HG03135 (cell line): ENCODE measurements around the gene XPO6.
"Not testable (repeated sequence)": the region's sequence is repeated elsewhere in the genome, so short reads cannot be mapped to it uniquely, and the experiment has no call there.

ENCODE experiments used
- ATAC-seq: cut with Tn5 transposase; IDR thresholded peaks from one replicate; pipeline ENCODE4 v1.9.1; 2021; ENCODE audit warnings: mild to moderate bottlenecking, moderate library complexity; ENCODE audit not compliant: unreplicated experiment

The XPO6 gene

DNA sequence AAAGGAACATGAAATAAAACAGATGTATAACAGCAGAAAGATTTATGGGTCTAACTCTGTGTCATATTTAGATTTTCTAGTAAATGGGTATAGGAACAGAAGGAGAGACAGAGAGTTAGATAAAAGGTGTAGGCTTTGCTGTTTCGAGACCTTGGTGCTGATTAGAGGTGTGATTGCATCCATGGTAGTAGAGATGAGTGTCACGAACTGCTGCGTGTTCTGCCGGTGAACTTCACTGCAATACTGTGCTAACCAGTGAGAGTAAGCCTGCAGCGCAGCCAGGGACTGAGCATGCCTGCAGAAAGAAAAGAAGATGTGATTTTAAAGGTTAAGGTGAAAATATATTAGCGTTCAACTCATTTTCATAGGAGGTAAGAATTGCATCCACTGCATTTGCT lies 94.6 kb downstream of the XPO6 start:
- no peak for ATAC-seq

DNA sequence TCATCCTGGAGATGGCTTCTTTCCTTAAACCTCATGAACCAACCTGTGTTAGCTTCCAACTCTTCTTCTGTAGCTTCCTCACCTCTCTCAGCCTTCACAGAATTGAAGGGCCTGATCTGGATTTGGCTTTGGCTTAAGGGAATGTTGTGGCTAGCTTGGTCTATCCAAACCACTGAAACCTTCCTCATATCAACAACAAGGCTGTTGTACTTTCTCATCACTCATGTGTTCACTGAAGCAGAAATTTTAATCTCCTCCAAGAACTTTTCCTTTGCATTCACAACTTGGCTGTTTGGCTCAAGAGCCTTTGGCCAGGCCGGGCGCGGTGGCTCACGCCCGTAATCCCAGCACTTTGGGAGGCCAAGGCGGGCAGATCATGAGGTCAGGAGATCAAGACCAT lies 95.9 kb downstream of the XPO6 start:
- not testable (repeated sequence) for ATAC-seq

DNA sequence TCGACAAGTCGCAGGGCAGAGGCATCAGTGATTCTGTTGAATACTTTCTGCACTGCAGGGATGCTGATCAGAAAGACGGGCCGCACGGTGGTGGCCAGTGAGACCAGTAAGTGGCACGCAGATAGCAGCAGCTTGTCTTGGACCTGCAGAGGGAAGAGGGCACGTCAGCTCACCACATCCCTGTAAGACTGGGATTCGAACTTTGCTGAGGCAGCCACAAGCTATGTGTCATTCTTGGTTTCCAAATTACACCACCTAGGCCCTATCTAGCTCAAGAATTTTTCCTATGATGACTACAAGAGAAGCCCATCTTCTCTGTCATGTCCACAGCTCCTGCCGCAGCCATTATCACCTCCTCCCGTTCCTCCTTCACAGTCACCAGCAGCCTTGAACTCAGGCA lies 98.9 kb downstream of the XPO6 start:
- no peak for ATAC-seq

DNA sequence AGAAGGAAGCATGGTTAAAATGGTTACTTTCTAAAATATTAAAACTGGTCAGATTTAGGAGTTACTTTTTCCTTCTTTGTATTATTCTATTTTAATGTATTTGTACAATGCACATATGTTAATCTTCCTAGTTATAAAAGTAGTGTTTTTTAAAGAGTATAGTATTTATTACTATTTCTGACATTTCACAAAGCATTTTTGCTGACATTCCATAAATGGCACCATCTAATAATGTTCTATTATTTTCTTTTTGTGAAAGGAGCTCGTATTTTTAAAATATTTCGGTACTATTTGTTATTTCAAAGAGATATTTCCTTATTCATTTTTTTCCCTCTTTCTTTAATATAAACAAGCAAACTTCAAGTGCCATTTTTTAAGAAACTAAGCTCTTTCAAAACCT lies 100.8 kb downstream of the XPO6 start:
- ATAC-seq: no peak

DNA sequence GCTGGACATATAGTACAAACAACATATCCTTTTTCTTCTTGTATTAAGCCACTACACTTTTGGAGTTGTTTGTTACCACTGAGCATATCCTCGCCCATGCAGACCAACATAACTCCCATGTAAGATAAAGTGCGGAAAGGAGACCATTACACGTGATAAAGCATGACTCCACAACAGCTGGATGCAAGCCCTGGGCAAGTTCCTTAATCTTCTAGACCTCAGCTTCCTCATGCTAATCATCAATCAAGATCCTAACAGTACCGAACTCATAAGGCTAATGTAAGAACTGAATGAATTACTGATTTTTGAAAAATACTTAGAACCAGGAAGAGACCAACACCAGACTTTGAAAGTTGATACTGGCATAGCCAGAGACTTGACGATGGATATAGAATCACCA lies 101.3 kb downstream of the XPO6 start:
- no peak for ATAC-seq

DNA sequence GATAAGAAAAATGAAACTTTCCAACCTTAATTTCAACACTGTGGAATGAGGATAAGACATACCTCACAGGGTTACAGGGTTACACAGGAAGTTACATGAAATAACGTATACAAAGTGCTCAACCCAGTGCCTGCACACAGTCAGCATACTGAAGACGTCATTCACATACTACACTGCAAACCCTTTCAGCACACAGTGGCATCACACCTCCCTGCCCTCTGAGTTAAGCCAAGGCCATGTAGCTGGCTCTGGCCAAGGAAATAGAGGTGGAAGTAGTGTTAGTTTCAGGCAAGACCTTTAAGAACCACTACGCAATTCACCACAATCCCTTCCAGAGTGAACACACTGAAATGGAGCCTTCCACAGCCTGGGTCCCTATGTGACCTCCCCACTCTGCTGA lies 101.7 kb downstream of the XPO6 start:
- ATAC-seq: no peak

DNA sequence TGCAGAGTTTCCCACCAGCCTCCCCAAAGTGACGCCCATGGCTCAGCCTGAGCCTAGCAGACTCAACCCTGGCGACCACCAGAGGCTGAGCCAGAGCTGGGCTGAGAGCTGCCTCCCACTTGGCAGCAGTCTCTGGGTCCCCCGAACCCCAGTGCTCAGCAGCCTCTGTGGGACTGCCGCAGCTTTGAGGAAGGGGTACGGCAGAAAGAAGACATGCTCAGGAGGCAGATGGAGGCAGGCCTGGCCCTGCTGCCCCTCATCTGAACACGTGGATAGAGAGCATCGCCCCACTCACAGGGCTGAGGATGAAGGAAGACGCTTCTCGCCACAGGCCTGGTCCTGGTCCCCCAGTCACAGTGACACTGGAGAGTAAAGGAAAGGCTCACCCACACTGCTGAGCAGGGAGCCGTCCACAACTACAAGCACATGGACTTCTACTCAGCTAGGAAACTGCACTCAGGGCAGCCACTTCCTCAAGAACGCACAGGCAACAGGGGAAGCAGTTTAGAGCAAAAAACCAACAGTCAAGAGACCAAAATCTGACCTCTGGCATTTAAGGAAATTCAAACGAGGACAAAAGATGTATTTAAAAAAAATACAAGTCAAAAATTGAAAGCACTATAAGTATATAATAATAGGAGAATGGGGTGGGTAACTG lies 103.0 kb downstream of the XPO6 start:
- ATAC-seq: no peak

DNA sequence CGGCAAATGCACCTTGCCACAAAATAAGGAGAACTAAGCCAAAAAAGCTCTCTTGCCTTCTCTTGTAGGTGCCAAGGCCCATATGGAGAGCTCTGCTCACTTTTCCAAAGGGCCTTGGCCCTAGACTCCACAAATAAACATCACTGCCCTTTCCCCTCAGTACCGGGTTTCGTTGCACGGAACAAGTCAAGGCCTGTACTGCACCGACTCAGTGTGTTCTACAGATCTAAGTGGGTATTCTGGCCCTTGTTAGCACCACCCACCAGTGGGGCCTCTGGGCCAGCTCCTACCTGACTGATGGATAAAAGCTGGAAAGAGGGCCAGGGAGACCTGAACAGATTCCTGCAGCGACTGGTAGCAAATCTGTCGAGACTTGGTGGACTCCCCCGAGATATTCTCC lies 104.5 kb downstream of the XPO6 start:
- ATAC-seq: no peak

DNA sequence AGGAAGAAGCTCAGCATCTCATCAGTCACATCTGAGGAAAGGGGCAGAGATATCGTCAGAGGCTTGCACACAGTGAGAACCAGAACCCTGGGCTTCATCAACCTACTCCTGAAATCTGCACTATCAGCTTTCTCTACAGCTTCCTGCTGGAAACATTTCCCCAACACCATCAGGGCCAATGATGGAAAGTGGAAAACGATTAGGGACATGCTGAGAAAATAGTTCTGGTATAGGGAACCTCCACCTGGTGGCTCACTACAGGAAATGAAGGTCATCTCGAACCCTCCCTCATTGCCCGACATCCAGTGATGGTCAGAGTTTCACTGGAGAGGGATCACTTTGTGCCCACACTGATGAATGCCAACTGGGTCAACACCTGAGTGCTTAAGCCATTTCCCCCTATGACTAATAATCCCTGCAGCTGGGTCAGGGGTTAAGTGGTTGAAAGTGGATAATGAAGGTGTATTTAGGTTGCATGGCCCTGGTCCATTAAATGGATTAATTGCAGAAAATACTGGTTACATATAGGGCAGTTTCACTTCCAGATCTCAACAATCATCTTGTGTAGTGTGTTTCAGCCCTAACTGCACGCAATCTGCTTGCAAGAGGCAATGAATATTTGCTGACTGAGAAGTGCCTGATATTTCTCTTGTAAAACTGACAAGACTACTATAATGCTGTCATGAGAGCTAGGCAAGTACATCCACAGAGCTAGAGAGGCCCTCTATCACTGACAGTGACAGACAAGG lies 105.1 kb downstream of the XPO6 start:
- ATAC-seq: no peak

DNA sequence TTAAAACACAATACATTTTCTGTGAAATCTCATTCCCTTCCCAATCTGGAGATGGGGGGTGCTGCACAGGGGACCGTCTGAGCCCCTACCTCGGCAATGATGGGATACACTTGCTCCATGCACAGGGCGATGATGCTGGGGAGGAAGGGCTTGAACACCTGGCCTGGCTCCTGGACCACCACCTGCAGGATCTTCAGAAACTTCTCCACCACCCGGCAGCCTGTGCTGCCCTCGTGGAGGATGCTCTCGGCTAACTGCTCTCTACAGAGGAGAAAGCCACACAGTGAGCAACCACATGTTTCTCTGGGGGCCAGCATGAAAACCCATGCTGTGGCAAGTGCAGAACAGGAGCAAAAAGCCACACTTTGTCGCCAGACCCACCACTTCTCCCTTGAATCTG lies 105.8 kb downstream of the XPO6 start:
- ATAC-seq: no peak

DNA sequence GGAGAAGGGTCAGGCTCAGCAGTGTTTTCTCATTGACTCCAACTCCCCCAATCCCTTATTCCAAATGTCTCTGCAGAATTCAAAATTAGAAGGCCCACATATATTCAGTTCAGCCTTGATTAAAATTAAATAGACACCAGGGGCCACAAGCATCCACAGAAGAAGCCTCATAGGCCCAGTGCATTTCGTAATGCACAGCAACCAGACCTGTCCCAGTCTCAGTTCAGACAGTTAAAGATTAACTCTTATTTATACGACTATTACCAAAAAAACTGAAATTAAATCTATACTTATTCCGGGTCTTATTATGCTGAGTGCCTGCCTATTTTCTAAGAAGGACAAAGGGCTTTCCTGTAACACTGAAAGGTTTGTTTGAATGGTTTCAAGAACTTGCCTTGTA lies 106.5 kb downstream of the XPO6 start:
- no peak for ATAC-seq

DNA sequence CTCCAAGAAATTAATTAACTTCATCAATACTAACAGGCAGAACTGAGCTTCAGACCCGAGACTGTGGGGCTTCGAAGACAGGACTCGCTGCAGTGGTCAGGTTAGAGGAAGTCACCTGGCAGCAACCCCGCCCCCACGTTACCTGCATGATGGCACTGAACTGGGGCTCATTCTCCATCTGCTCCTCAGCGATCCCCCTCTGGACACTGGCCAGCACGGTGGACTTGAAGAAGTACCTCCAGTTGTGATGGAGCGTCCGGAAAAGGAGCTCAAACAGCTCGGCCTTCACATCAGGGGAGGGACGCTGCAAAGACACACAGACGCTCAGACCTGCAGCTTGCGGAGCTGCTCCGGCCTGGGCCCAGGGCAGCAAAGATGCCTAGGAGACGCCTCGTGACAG lies 107.4 kb downstream of the XPO6 start:
- ATAC-seq: no peak

DNA sequence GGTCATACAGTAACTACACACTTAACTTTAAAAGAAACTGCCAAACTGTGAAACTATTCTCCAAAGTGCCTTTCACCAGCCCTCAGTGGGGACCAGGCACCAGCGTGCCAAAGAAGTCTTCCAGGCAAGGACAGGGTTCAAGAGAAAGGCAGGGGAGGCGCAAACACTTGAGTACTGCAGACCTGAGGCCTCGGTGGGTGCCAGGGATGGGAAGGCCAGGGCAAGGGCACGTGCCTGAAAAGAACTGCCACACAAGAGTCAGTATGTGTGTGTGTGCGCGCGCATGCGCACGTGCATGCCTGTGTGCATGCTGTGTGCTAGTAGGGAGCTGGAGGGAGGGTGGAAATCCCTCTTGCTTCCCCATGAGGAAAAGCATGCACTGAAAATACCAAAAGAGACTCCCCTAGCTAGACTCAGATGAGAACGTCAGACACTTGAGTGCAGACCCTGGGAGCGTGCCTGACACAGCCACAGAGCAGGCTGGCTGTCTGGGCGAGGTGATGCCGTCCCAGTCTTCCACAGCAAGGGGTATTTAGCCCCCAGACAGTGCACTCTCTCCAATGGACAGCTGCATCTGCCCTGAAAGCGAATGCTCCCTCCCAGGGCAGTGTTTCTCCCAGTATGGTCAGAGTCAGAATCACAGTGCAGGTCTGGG lies 108.1 kb downstream of the XPO6 start:
- ATAC-seq: no peak

DNA sequence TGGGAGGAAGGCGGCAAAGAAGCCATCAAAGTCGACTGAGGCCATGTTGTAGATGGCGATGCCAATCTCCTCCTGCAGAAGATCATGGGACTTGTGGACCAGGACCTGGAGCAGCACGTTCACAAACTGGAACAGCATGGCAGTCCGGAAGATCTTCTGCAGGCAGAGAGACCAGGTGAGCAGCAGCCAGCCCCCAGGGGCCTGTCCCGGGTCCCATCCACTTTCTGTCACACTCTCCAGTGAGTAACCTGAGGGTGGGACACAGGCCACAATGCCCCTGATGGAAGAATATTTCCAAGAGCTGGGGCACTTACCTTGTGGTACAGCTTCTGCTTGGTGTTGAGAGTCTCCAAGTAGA lies 110.3 kb downstream of the XPO6 start:
- no peak for ATAC-seq

DNA sequence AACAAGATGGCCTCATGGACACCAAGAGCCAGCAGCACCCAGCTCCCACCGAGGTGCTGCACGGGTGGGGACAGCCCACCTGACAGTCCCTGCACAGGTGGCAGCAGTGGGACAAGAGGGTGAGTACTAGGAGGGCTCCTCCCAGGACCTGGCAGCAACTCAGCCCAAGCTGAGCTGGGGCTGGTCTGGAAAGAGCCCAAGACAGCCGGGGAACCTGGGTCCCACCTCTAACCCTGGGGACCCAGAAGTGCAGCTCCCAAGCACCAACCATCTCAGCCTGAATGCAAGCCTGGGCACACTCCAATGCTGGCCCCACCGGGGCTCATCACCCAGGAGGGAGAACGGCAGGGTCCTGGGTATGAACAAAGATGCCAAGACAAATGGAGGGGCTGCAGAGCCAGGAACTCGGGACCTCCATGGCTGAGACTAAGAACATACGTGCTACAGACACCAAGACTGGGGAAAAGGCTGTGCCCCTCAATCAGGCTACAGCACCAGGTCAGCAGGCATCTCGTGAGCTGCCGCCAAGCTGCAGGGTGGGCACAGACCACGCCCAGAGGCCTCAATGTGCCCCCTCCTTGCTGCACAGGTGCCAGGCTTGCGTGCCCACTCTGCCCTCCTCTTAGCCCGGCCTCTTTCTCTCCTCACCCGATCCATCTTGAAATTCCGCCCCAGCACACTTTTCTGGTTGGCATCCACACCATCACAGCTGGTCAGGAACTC lies 110.8 kb downstream of the XPO6 start:
- ATAC-seq: no peak

DNA sequence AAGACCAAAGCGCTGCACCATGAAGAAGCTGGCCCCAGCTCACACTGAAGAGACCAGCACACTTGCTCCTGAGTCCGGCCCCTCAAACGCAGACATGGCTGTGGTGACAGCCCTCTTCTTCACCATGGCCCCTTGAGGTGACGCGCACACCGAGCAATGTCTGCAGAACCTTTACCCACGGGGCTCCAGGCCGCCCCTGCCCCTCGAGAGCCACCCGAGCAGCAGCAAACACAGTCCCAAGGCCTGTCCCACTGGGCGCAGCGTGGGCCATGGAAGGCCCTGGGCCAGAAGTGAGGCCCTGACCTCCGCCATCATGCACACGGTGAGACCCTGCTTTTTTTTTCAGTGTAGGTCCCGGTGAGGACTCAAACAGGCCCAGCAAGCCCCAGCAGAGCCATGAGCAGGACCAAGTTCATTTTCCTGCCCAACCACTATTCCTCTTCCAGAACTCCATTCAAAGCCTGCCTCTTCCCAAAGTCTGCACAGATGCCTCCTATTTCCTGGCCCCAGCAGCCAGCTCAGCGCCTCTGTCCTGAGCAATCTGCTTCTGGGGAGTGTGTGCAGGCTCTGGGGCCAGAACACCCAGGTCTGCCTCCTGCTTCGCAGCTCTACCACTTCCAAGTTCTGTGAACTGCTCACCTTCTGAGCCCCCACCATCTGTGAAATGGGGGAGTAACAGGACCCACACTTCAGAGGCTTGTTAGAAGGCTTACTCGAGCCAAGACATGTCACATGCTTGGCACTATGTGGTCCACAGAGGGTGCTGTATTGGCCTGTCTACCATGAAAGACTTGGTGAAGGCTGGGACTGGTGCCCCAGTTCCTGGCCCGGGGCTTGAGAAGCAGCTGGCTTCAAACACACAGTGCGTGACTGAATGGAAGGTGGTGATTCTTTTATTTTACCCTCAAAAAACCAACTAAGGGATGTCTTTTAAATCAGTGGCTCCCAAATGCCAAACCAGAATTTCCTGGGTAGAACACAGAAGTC lies 112.5 kb downstream of the XPO6 start:
- no peak for ATAC-seq

DNA sequence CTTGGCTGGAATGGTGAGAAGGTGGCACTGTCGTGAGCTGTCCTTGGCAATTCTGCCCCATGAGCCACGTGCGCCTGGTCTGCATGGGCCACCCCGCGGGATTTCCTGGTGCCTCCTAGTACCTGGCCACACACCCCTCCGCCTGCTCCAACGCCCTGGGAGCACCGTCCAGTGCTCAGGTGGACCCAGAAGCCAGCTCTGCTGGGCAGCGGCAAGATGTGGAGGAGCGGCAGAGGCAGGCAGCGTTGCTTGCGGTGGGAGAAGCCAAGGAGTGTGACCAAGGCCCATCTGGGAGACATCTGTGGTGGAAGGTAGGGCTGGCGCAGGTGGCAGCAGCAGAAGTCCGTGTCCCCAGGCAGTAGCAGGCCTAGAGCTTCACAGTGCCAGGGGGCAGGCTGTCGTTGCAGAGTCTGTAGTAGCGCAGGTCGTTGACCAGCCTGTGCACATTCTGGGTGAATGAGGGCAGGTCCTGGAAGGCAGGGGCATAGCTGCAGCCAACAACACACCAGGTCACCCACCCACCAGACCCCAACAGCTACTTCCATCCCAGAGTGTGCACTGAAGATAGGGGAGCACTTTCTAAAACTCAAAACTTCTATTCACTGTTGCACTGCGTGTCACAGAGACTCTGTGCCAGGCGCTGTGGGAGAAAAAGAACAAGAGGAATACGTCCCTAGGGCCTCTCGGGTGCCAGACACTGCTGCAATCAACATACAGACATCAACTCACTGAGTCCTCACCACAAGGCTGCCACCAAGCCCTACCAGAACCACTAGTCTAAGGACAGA lies 113.4 kb downstream of the XPO6 start:
- no peak for ATAC-seq

DNA sequence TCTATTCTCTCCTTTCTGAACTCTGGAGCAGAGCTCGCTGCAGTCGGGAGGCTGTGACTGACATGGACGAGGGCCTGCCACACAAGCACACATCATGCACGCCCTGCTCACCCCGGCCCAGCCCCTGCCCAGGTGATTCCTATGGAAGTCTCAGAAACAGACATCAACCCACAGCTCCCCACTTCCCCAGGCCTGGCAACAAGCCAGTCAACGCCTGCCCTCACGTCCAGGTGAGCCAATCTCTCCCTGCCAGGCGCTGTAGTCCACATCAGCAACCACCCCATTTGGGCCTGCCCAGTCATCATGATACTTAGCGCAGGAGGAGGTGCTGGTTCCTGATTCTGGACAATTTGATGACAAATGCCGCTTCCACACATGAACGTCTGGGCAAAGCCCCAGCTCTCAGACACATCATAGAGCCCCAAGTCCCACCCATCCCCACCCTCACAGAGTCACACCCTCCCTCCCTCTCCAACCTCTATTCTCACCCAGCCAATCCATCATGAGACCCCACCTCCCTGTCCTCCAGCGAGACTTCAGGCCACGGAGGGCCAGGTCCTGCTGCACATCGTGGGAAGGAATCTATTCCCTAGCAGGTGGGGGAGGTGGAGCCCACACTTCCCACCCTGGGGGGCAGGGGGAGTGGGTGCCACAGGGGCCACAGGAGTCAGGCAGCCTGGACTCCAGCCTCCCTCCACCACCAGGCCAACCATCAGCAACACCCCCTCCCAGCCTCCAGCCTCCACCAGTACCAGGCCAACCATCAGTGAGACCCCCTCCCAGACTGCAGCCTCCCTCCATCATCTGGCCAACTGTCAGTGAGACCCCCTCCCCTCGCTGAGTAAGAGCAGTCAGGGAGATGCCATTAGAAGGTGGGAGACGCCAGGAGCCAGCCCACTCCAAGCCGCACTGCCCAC lies 114.5 kb downstream of the XPO6 start:
- ATAC-seq: no peak

DNA sequence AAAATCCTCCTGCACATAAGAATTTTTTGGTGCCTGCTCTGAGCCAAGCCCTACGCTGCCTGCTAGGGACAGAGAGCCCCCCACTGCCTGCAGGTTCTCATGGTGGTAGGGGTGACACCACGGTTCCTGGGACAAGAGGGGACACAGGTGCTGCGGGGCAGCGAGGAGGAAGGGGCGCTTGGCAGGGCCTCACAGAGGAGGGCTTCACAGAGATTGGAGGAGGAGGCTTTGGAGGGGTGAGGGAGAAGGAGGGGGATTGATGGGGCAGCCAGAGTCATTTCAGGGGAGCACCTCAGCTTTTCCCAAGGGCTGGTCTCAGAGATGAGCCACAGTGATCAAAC lies 118.4 kb downstream of the XPO6 start:
- ATAC-seq: no peak
